H1 (cell line): ENCODE data around the gene PKN1. TPM values are rescaled to one million over a fixed set of nuclear protein-coding genes. Genes with fewer than 3 reads are reported as not detected.
A peak's percentile ranks its signal among the peaks of the same experiment; 100 is the strongest.

Experiments used
- CTCF ChIA-PET: fragments of 300-600 bp; sonication (Branson Sonifier 250); formaldehyde crosslinking; loops from one replicate; lab custom pipeline; 2021; ENCODE audit not compliant: partially characterized antibody; lab: Charles Lee
- POLR2A ChIA-PET: fragments of 300-600 bp; sonication (Branson Sonifier 250); formaldehyde crosslinking; loops from one replicate; lab custom pipeline; 2021; ENCODE audit warnings: inconsistent platforms; ENCODE audit not compliant: partially characterized antibody; lab: Charles Lee
- DNase-seq, 2 experiments: peaks; one replicate each; pipeline versions ENCODE4 v3.0.0 to v3.0.0-alpha.2; 2010 to 2022; ENCODE audit warnings: low spot score in 2 of 2, low read depth in 1 of 2, mixed read lengths in 1 of 2
- FAIRE-seq: peaks from 2 replicates; lab custom pipeline; 2011; peaks lifted over from hg19 to GRCh38; lab: Jason Lieb, UNC
- H2AFZ ChIP-seq: 2 replicates; pipeline ENCODE4 v1.8.1; 2012; ENCODE audit warnings: low read length, inconsistent platforms
- H2AK5ac ChIP-seq: 2 replicates; pipeline ENCODE4 v1.6.1; 2013; ENCODE audit warnings: low read depth, low read length
- H2BK120ac ChIP-seq: replicated peaks from 2 replicates; pipeline ENCODE3; 2013; ENCODE audit warnings: low read depth, low read length, inconsistent platforms
- H2BK12ac ChIP-seq: 2 replicates; pipeline ENCODE4 v1.6.1; 2013; ENCODE audit warnings: low read depth, low read length
- H2BK15ac ChIP-seq: 2 replicates; pipeline ENCODE4 v1.6.1; 2013; ENCODE audit warnings: low read length
- H2BK20ac ChIP-seq: 2 replicates; pipeline ENCODE4 v1.6.1; 2013; ENCODE audit warnings: low read length
- H2BK5ac ChIP-seq: 2 replicates; pipeline ENCODE4 v1.6.1; 2013; ENCODE audit warnings: low read depth, low read length
- H3K14ac ChIP-seq: 2 replicates; pipeline ENCODE4 v1.6.1; 2013; ENCODE audit warnings: inconsistent platforms; ENCODE audit not compliant: insufficient read length
- H3K18ac ChIP-seq: 2 replicates; pipeline ENCODE4 v1.6.1; 2013; ENCODE audit warnings: low read length; ENCODE audit errors: extremely low read depth
- H3K23ac ChIP-seq: 2 replicates; pipeline ENCODE4 v1.6.1; 2013; ENCODE audit warnings: inconsistent platforms; ENCODE audit not compliant: insufficient read length
- H3K23me2 ChIP-seq: 2 replicates; pipeline ENCODE4 v1.6.1; 2013; ENCODE audit warnings: low read depth, low read length
- H3K27ac ChIP-seq: 2 replicates; pipeline ENCODE4 v1.6.1; 2011; ENCODE audit warnings: low read depth, low read length, inconsistent platforms
- H3K27me3 ChIP-seq, 4 experiments: replicated peaks in 1 of 4; 1 replicate in 1 of 4; 2 replicates in 3 of 4; pipeline versions ENCODE4 v1.6.1 to v1.8.1; 2011 to 2013; ENCODE audit warnings: low read length in 3 of 4, mild to moderate bottlenecking in 3 of 4, inconsistent platforms in 2 of 4, mixed read lengths in 2 of 4, moderate library complexity in 1 of 4; ENCODE audit not compliant: control insufficient read depth in 3 of 4, insufficient read depth in 3 of 4; ENCODE audit errors: extremely low read depth in 1 of 4
- H3K36me3 ChIP-seq, 4 experiments: 2 replicates each; pipeline versions ENCODE4 v1.6.1 to v1.8.1; 2011 to 2013; ENCODE audit warnings: mild to moderate bottlenecking in 4 of 4, low read length in 3 of 4, moderate library complexity in 2 of 4, control low read depth in 1 of 4, inconsistent platforms in 1 of 4; ENCODE audit not compliant: insufficient read depth in 4 of 4, control insufficient read depth in 2 of 4
- H3K4ac ChIP-seq: replicated peaks from 2 replicates; pipeline ENCODE3; 2013; ENCODE audit warnings: low read length, low read depth, mixed read lengths, inconsistent platforms; ENCODE audit not compliant: insufficient read length
- H3K4me1 ChIP-seq, 4 experiments: replicated peaks in 1 of 4; 1 replicate in 1 of 4; 2 replicates in 3 of 4; pipeline versions ENCODE4 v1.6.1 to v1.8.1; 2011 to 2013; ENCODE audit warnings: low read length in 3 of 4, inconsistent platforms in 2 of 4, mixed read lengths in 1 of 4; ENCODE audit not compliant: insufficient read depth in 4 of 4, control insufficient read depth in 3 of 4
- H3K4me2 ChIP-seq, 2 experiments: 2 replicates each; pipeline versions ENCODE4 v1.6.1 to v1.8.1; 2011 to 2013; ENCODE audit warnings: low read depth in 2 of 2, low read length in 2 of 2, control low read depth in 1 of 2, inconsistent platforms in 1 of 2, mild to moderate bottlenecking in 1 of 2; ENCODE audit not compliant: insufficient read depth in 1 of 2
- H3K4me3 ChIP-seq, 4 experiments: fragments of 200-600, 300-600 bp in 1 of 4; sonication (generic), shearing (Covaris generic), sonication (Bioruptor Twin) in 1 of 4; 2 replicates each; pipeline versions ENCODE4 v1.5.1 to v1.8.1; 2011 to 2016; ENCODE audit warnings: low read length in 4 of 4, low read depth in 3 of 4, control low read depth in 2 of 4, inconsistent platforms in 2 of 4, mild to moderate bottlenecking in 2 of 4, mixed read lengths in 1 of 4, moderate library complexity in 1 of 4; ENCODE audit not compliant: insufficient read depth in 2 of 4; ENCODE audit errors: extremely low read depth in 1 of 4
- H3K56ac ChIP-seq: replicated peaks from 2 replicates; pipeline ENCODE3; 2013; ENCODE audit warnings: low read depth, mild to moderate bottlenecking, mixed read lengths, low read length, inconsistent platforms; ENCODE audit not compliant: insufficient read length
- H3K79me1 ChIP-seq: 2 replicates; pipeline ENCODE4 v1.6.1; 2013; ENCODE audit warnings: low read depth, low read length, control low read depth
- H3K79me2 ChIP-seq, 2 experiments: 2 replicates each; pipeline versions ENCODE4 v1.6.1 to v1.8.1; 2012 to 2013; ENCODE audit warnings: low read length in 2 of 2, mild to moderate bottlenecking in 2 of 2, inconsistent platforms in 1 of 2; ENCODE audit not compliant: insufficient read depth in 2 of 2, control insufficient read depth in 1 of 2
- H3K9ac ChIP-seq, 4 experiments: replicated peaks in 1 of 4; 1 replicate in 1 of 4; 2 replicates in 3 of 4; pipeline versions ENCODE4 v1.6.1 to v1.8.1; 2011 to 2013; ENCODE audit warnings: low read depth in 3 of 4, low read length in 3 of 4, control low read depth in 2 of 4, mild to moderate bottlenecking in 2 of 4, moderate library complexity in 2 of 4, inconsistent platforms in 1 of 4; ENCODE audit errors: extremely low read depth in 1 of 4
- H3K9me3 ChIP-seq, 2 experiments: 2 replicates each; pipeline versions ENCODE4 v1.6.1 to v1.8.1; 2012 to 2013; ENCODE audit warnings: mild to moderate bottlenecking in 2 of 2, moderate library complexity in 2 of 2, control low read depth in 1 of 2, inconsistent platforms in 1 of 2, low read depth in 1 of 2, low read length in 1 of 2, mixed read lengths in 1 of 2; ENCODE audit not compliant: insufficient read depth in 2 of 2
- H4K20me1 ChIP-seq, 2 experiments: replicated peaks in 1 of 2; 2 replicates each; pipeline versions ENCODE3 to v1.8.1; 2011 to 2013; ENCODE audit warnings: inconsistent platforms in 2 of 2, low read length in 2 of 2, mild to moderate bottlenecking in 1 of 2; ENCODE audit not compliant: insufficient read depth in 2 of 2, control insufficient read depth in 1 of 2
- H4K5ac ChIP-seq: 2 replicates; pipeline ENCODE4 v1.6.1; 2013; ENCODE audit warnings: low read length, low read depth, mixed read lengths, inconsistent platforms; ENCODE audit not compliant: insufficient read length
- H4K8ac ChIP-seq: 2 replicates; pipeline ENCODE4 v1.8.0; 2013; ENCODE audit warnings: mild to moderate bottlenecking, moderate library complexity, low read length, inconsistent platforms; ENCODE audit not compliant: insufficient read depth; ENCODE audit errors: extremely low read depth
- H4K91ac ChIP-seq: replicated peaks from 2 replicates; pipeline ENCODE3; 2013; ENCODE audit warnings: low read length, mixed read lengths, inconsistent platforms; ENCODE audit not compliant: insufficient read length
- BRCA1 ChIP-seq: IDR thresholded peaks from 2 replicates; pipeline ENCODE4 v1.6.1; 2012; ENCODE audit warnings: low read depth, low read length, improper control_type of control experiment
- EZH2 ChIP-seq: fragments of 200-600 bp; sonication (generic); IDR thresholded peaks from 2 replicates; pipeline ENCODE4 v1.7.1; 2012; ENCODE audit warnings: low read depth, mild to moderate bottlenecking, moderate library complexity, low read length, inconsistent platforms; ENCODE audit not compliant: severe bottlenecking
- JUN ChIP-seq: IDR thresholded peaks from 2 replicates; pipeline ENCODE4 v1.6.1; 2011; ENCODE audit warnings: low read depth, mild to moderate bottlenecking, improper control_type of control experiment, low read length
- JUND ChIP-seq: IDR thresholded peaks from 2 replicates; pipeline ENCODE4 v1.6.1; 2011; ENCODE audit warnings: mild to moderate bottlenecking, improper control_type of control experiment, low read length
- NANOG ChIP-seq: IDR thresholded peaks from 2 replicates; pipeline ENCODE4 v1.6.1; 2011; ENCODE audit warnings: low read length, low read depth, mild to moderate bottlenecking, inconsistent platforms; ENCODE audit not compliant: insufficient read depth, poor library complexity, severe bottlenecking
- PHF8 ChIP-seq: fragments of 200-600 bp; sonication (generic); conservative IDR thresholded peaks from 2 replicates; pipeline ENCODE4 v1.7.1; 2012; ENCODE audit warnings: low read depth, mild to moderate bottlenecking, inconsistent platforms, low read length, moderate library complexity
- RXRA ChIP-seq: IDR thresholded peaks from 2 replicates; pipeline ENCODE4 v1.6.1; 2011; ENCODE audit warnings: low read depth, mild to moderate bottlenecking, low read length, moderate library complexity; ENCODE audit not compliant: insufficient read depth
- SUZ12 ChIP-seq: fragments of 200-600 bp; sonication (generic); IDR thresholded peaks from 2 replicates; pipeline ENCODE4 v1.6.1; 2012; ENCODE audit warnings: mild to moderate bottlenecking, inconsistent platforms, low read length, moderate library complexity, mixed read lengths
- TAF1 ChIP-seq: IDR thresholded peaks from 2 replicates; pipeline ENCODE4 v1.6.1; 2011; ENCODE audit warnings: mild to moderate bottlenecking, low read depth, low read length
- TBP ChIP-seq: IDR thresholded peaks from 2 replicates; pipeline ENCODE4 v1.6.1; 2011; ENCODE audit warnings: low read depth, low read length, improper control_type of control experiment
- whole genome bisulfite sequencing, 2 experiments: shearing (Covaris generic) in 1 of 2; methylation state at CpG; one replicate each; pipeline versions ENCODE4 v1.1.6 to v1.1.7; 2013 to 2015; ENCODE audit warnings: low lambda C conversion rate in 2 of 2, mixed read lengths in 2 of 2, inconsistent platforms in 1 of 2, low coverage in 1 of 2, missing lambda C conversion rate in 1 of 2; ENCODE audit not compliant: insufficient replicate concordance in 2 of 2, insufficient coverage in 1 of 2, insufficient read length in 1 of 2; ENCODE audit errors: extremely low coverage in 1 of 2, missing lambda C conversion rate in 1 of 2; 5-methylcytosine and 5-hydroxymethylcytosine counted together
- polyA plus RNA-seq, 7 experiments: library from polyadenylated mRNA; depleted of rRNA in 3 of 7; stranded (reverse) in 5 of 7; unstranded in 2 of 7; fragments of >200 nt in 5 of 7; fragments of 200-250 nt in 2 of 7; gene quantifications; 1 replicate in 5 of 7; 2 replicates in 1 of 7; 4 replicates in 1 of 7; pipeline versions ENCODE4 v1.2.1 to v1.2.3, GENCODE V29; 2011 to 2013; ENCODE audit warnings: missing spikeins in 2 of 7, mixed read lengths in 2 of 7
- total RNA-seq: library from RNA; stranded (reverse); fragmentation: NEBNext Ultra II Directional; extraction: Animal tissue kit (Norgen Biotek cat#: 25700); gene quantifications from 2 replicates; pipeline ENCODE4 v1.2.1, GENCODE V29; 2021

Gene PKN1
- total and polyA plus RNA-seq, 2 of the 8 experiments (the other 6 are each of a cell fraction or from before 2014, with no cell fraction given), result 65.2 to 162 TPM

DNA sequence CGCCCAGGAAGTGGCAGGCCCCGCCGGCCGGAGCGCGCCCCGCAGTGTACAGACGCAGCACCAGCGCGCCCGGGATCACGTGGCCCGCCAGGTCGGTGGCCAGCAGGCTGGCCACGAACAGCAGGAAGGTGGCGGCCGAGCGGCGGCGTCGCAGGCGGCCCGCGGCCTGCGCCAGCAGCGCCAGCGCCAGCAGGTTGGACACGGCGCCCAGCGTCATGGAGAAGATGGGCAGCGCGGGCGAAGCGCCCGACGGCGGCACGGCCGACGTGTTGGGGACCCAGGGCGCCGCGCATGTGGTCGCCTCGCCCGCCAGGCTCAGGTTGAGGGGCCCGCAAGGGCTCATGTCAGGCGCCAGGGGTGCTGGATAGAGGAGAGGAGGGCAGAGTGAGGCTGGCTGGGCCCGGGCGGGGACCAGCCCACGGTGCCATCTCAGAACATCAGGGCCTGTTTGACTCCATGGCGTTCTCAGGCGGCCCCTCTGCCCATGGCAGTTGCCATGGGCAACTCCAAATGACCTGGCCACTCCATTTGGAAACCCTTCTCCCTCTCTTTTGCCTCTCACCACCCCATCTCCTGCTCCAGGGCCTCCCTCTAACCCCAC is 41.0 kb downstream of the PKN1 start:
- no peaks in the 10 kb centered on the region for H3K79me1 ChIP-seq
- no peak overlapping the region for H3K4ac ChIP-seq
- no peak overlapping the region for H3K4me3 ChIP-seq
- WGBS, 2 experiments, result 93% methylated on average over 46 of the region's 53 CpGs; no CpG with 5 or more reads in 1 of the 2 experiments
- no peak overlapping the region for H3K56ac ChIP-seq
- no peak overlapping the region for H4K5ac ChIP-seq
- no peak overlapping the region for H2AK5ac ChIP-seq
- H2BK12ac ChIP-seq, result no peak overlapping the region
- peak in 1 of 2 experiments; percentile 47 for DNase-seq
- TF ChIP-seq BRCA1 (no peak), RXRA (no peak), TAF1 (no peak), EZH2 (no peak), SUZ12 (no peak), PHF8 (no peak), NANOG (no peak), JUND (no peak), TBP (no peak), JUN (no peak)
- H3K14ac ChIP-seq, result no peak overlapping the region
- H2AFZ ChIP-seq, result no peak overlapping the region
- no peak overlapping the region for H4K91ac ChIP-seq
- CTCF ChIA-PET, result interaction anchor here (1.2 to 4.2 kb wide), 5 partner anchors 12 to 42 kb away, joined by 3 to 20 read pairs (median 6); no protein-coding TSS in a partner anchor
- no peak for FAIRE-seq
- POLR2A ChIA-PET, result interaction anchor here (1.2 to 2.6 kb wide), 6 partner anchors 8 to 54 kb away, joined by 3 to 13 read pairs (median 4); partner anchors contain the start of gene DNAJB1
- H3K9me3 ChIP-seq, result no peaks in the 10 kb centered on the region
- H4K8ac ChIP-seq, result no peak overlapping the region
- H3K4me1 ChIP-seq, result peaks cover 0 to 21% (median 15%) of the 10 kb centered on the region in 4 experiments; a peak in 6 of 7 replicates
- H3K27me3 ChIP-seq, result no peaks in the 10 kb centered on the region
- peaks cover 4% of the 10 kb centered on the region for H3K23me2 ChIP-seq
- H3K36me3 ChIP-seq, result peaks cover 4 to 15% (median 10%) of the 10 kb centered on the region in 4 experiments; a peak in 6 of 8 replicates
- H2BK120ac ChIP-seq, result no peak overlapping the region
- H4K20me1 ChIP-seq, result peaks cover 0 to 5% of the 10 kb centered on the region in 2 experiments
- no peak overlapping the region for H3K27ac ChIP-seq
- no peak overlapping the region for H3K9ac ChIP-seq
- H3K79me2 ChIP-seq, result no peaks in the 10 kb centered on the region
- H2BK5ac ChIP-seq, result no peak overlapping the region
- no peak overlapping the region; a peak in 1 of 4 replicates for H3K4me2 ChIP-seq
- H3K18ac ChIP-seq, result no peak overlapping the region
- no peak overlapping the region for H3K23ac ChIP-seq
- no peak overlapping the region for H2BK20ac ChIP-seq
- no peak overlapping the region for H2BK15ac ChIP-seq
